Endothelial cell (in vitro differentiated cells): ENCODE measurements around the gene MRPL10. TPM values are rescaled to one million over a fixed set of nuclear protein-coding genes. Genes with fewer than 3 reads are reported as not detected.

ENCODE experiments used
- DNase-seq: peaks from one replicate; pipeline ENCODE4 v3.0.0; 2021; ENCODE audit warnings: low spot score
- H3K27ac Mint-ChIP-seq: one replicate; pipeline ENCODE4 v1.8.0; 2021; ENCODE audit warnings: mixed read lengths, inconsistent platforms; ENCODE audit not compliant: unreplicated experiment
- H3K27me3 Mint-ChIP-seq: one replicate; pipeline ENCODE4 v1.8.0; 2021; ENCODE audit warnings: mild to moderate bottlenecking, moderate library complexity, mixed read lengths, inconsistent platforms; ENCODE audit not compliant: unreplicated experiment
- H3K36me3 Mint-ChIP-seq: one replicate; pipeline ENCODE4 v1.8.0; 2021; ENCODE audit warnings: mild to moderate bottlenecking, low read depth, mixed read lengths, inconsistent platforms; ENCODE audit not compliant: unreplicated experiment
- H3K4me1 Mint-ChIP-seq: one replicate; pipeline ENCODE4 v1.8.0; 2021; ENCODE audit warnings: mild to moderate bottlenecking, mixed read lengths, inconsistent platforms; ENCODE audit not compliant: unreplicated experiment
- H3K4me3 Mint-ChIP-seq: one replicate; pipeline ENCODE4 v1.8.0; 2021; ENCODE audit warnings: mild to moderate bottlenecking, mixed read lengths, inconsistent platforms; ENCODE audit not compliant: unreplicated experiment
- H3K9me3 Mint-ChIP-seq: one replicate; pipeline ENCODE4 v1.8.0; 2021; ENCODE audit warnings: mixed read lengths, inconsistent platforms; ENCODE audit not compliant: unreplicated experiment
- total RNA-seq: library from RNA; stranded (reverse); fragmentation: NEBNext Ultra II Directional; extraction: Animal tissue kit (Norgen Biotek cat#: 25700); gene quantifications from one replicate; pipeline ENCODE4 v1.2.1, GENCODE V29; 2021; ENCODE audit not compliant: unreplicated experiment
- TF ChIP-seq, protein P1 (sequence below): fragments of 200-600 bp; sonication (generic); IDR thresholded peaks from one replicate; pipeline ENCODE4 v1.5.0; 2021; ENCODE audit warnings: antibody characterized with exemption; ENCODE audit not compliant: unreplicated experiment

The MRPL10 gene
- total RNA-seq, 1 donor from 2014 or later, result 56.3 TPM

DNA sequence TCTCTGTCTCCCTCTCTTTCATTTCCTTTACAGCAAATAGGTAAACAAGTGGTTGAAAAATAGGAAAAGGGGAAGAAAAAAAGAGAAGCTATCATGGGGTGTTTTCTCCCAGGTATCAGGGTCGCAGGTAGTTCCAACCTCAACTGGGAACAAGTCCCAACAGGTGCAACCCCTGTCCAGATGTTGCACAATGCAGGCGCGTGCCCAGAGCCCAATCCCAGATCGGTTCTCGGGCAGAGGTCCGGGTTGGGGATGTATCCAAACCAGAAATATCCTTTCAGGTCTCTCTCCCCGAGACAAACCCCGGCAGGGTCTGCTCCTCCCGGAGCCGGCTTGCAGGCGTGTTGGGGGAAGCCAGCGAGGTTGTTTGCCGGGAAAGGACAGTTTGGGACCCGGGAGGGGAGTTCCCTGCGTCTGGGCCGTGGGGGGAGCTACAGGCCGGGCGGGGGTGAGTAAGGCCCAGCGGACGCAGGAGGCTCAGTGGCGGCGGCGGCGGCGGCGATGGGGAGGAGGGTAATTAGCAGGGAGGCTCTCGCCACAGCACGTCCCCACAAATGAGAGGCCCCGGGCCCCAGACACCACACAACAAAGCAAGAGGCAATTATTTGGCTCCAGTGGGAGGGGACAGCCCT, 40.8 kb upstream of the MRPL10 start:
- Mint-ChIP-seq H3K4me3 (peak overlapping the region; percentile 37), H3K9me3 (no peaks in the 10 kb centered on the region), H3K27me3 (peaks cover 4% of the 10 kb centered on the region), H3K36me3 (peaks cover 4% of the 10 kb centered on the region), H3K4me1 (peaks cover 28% of the 10 kb centered on the region), H3K27ac (no peak overlapping the region)
- no peak for DNase-seq
- TF ChIP-seq, protein P1, sequence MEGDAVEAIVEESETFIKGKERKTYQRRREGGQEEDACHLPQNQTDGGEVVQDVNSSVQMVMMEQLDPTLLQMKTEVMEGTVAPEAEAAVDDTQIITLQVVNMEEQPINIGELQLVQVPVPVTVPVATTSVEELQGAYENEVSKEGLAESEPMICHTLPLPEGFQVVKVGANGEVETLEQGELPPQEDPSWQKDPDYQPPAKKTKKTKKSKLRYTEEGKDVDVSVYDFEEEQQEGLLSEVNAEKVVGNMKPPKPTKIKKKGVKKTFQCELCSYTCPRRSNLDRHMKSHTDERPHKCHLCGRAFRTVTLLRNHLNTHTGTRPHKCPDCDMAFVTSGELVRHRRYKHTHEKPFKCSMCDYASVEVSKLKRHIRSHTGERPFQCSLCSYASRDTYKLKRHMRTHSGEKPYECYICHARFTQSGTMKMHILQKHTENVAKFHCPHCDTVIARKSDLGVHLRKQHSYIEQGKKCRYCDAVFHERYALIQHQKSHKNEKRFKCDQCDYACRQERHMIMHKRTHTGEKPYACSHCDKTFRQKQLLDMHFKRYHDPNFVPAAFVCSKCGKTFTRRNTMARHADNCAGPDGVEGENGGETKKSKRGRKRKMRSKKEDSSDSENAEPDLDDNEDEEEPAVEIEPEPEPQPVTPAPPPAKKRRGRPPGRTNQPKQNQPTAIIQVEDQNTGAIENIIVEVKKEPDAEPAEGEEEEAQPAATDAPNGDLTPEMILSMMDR, result no peak

DNA sequence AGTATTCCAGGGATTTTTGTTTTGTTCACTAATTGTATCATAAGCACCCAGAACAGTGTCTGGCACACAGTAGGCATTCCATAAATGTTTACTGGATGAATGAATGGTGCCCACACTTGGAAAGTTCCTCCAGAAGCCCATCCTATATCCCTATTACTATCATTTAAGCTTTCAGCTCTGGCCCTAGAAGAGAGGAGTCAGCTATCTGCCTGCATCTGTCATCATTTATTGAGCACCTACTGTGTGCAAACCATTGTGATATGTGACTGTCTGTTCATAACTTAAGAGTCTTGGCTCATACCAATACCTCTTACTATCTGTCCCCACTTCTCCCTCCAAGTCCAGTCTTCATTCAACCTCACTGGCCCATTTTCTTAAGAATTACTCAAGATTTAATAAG, 39.7 kb upstream of the MRPL10 start:
- Mint-ChIP-seq H3K4me1 (peaks cover 28% of the 10 kb centered on the region), H3K27ac (no peak overlapping the region), H3K27me3 (peaks cover 8% of the 10 kb centered on the region), H3K4me3 (no peak overlapping the region), H3K9me3 (no peaks in the 10 kb centered on the region), H3K36me3 (peaks cover 4% of the 10 kb centered on the region)
- DNase-seq, result no peak
- TF ChIP-seq, protein P1, result no peak

DNA sequence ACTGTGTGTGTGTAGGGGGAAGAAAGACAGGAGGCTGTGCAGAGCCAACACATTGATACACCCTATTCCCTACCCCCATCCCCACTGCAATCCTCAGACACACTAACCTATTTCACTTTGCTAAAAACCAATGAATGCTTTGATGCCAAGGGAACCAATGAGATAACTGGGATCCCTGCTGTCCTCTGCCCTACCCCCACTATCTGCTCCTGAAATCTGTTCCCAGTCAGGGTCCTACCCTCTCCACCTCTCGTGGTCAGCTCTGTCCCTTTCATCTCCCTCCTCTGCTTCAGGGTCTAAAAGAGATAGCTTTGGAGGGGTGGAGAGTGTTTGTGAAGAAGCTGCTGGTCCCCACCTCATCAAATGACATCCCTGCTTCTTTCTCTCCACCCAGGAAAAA, 38.7 kb upstream of the MRPL10 start:
- Mint-ChIP-seq H3K9me3 (no peaks in the 10 kb centered on the region), H3K27me3 (peaks cover 12% of the 10 kb centered on the region), H3K27ac (no peak overlapping the region), H3K36me3 (no peaks in the 10 kb centered on the region), H3K4me1 (peaks cover 24% of the 10 kb centered on the region), H3K4me3 (no peak overlapping the region)
- TF ChIP-seq, protein P1, result no peak
- DNase-seq, result no peak

DNA sequence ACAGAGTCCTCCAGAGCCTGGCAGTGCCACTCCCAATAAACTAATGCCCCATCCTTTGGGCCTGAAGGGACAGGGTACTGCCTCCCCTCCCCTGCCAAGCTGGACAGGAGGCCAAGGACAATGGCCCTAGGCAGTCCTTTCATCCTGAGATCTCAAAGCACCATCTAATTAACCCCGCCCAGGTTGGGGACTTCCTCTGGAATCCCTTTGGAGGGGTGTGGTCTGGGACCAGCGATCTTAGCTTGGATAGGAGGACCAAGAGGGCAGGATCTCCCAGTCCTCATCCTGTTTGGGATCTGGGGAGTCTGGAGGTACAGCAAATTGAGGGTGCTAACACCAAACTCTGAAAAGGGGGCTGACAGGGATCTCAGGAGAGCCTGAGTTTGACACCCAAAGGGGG, 37.8 kb upstream of the MRPL10 start:
- H3K36me3 Mint-ChIP-seq, result no peaks in the 10 kb centered on the region
- H3K4me1 Mint-ChIP-seq, result peaks cover 21% of the 10 kb centered on the region
- peaks cover 12% of the 10 kb centered on the region for H3K27me3 Mint-ChIP-seq
- H3K4me3 Mint-ChIP-seq, result no peak overlapping the region
- no peaks in the 10 kb centered on the region for H3K9me3 Mint-ChIP-seq
- no peak for DNase-seq
- TF ChIP-seq, protein P1, result no peak
- H3K27ac Mint-ChIP-seq, result no peak overlapping the region

DNA sequence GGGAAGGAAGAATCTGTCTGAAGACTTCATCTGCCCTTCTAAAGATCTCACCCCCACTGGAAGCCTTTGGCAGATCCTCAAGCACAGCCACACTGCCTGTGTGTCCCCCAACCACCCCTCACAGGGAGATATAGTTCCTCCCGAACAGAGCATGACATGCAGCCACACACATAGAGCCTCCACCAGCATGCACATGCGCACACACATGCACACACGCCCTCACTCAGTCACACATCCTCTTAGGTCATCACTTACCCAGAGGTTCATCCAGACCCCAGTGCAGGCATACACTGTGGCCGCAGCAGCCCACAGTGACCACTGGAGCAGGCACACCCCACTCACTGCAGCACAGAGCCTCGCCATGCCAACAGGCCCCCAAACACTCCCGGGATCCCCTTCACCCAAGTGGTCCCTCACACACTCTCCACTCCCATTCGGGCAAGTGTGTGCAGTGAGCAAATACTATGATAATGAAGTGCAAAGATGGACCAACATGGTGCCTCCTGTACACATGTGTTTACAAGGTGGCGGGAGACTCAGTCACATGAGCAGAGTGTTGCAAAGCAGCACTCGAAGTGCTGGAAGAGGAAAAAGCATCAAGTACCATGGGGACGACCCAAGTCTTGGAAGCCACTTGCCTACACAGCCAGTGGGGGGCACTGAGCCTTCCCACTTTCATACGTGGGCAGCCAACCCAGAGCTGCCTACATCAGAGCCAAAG, 36.6 kb upstream of the MRPL10 start:
- DNase-seq, result no peak
- Mint-ChIP-seq H3K9me3 (no peaks in the 10 kb centered on the region), H3K36me3 (no peaks in the 10 kb centered on the region), H3K4me3 (no peak overlapping the region), H3K4me1 (peaks cover 23% of the 10 kb centered on the region), H3K27me3 (peaks cover 12% of the 10 kb centered on the region), H3K27ac (no peak overlapping the region)
- TF ChIP-seq, protein P1, result no peak
